IPS-15b (cell line): ENCODE results near the gene TMOD4.
A peak's percentile ranks its signal among the peaks of the same experiment; 100 is the strongest.

ENCODE experiments used
- H3K27me3 ChIP-seq: one replicate; pipeline ENCODE4 v1.6.1; 2013; ENCODE audit warnings: low read length; ENCODE audit not compliant: control insufficient read depth, insufficient read depth
- H3K36me3 ChIP-seq: one replicate; pipeline ENCODE4 v1.6.1; 2013; ENCODE audit warnings: low read length; ENCODE audit not compliant: control insufficient read depth, insufficient read depth
- H3K4me1 ChIP-seq: one replicate; pipeline ENCODE4 v1.6.1; 2013; ENCODE audit warnings: mild to moderate bottlenecking, low read length; ENCODE audit not compliant: control insufficient read depth, insufficient read depth
- H3K4me3 ChIP-seq: one replicate; pipeline ENCODE4 v1.5.1; 2013; ENCODE audit warnings: low read depth, low read length
- H3K9ac ChIP-seq: one replicate; pipeline ENCODE4 v1.6.1; 2013; ENCODE audit warnings: low read depth, mild to moderate bottlenecking, low read length
- H3K9me3 ChIP-seq: one replicate; pipeline ENCODE4 v1.6.1; 2013; ENCODE audit warnings: mild to moderate bottlenecking, low read length; ENCODE audit not compliant: control insufficient read depth, insufficient read depth

TMOD4 gene

GRCh38 chr1:151146412-151147131 lies 29.2 kb downstream of the TMOD4 start, which contains the start of gene SEMA6C:
TSS of gene SEMA6C (minus strand) at chr1:151146631. CDS start at chr1:151142621, 4,010 bp downstream.
- H3K9me3 ChIP-seq, result no peaks in the 10 kb centered on the region
- peak within 1 kb of the TSS; percentile 47 for H3K9ac ChIP-seq
- peak within 1 kb of the TSS; percentile 83 for H3K4me3 ChIP-seq
- no peaks in the 10 kb centered on the region for H3K36me3 ChIP-seq
- peaks cover 25% of the 10 kb centered on the region for H3K4me1 ChIP-seq
- H3K27me3 ChIP-seq, result peaks cover 19% of the 10 kb centered on the region

GRCh38 chr1:151146072-151146411 lies 29.7 kb downstream of the TMOD4 start:
- peak overlapping the region; percentile 47 for H3K9ac ChIP-seq

GRCh38 chr1:151145304-151146071 lies 30.3 kb downstream of the TMOD4 start:
- Histone ChIP-seq H3K36me3 (no peaks in the 10 kb centered on the region), H3K9me3 (no peaks in the 10 kb centered on the region), H3K4me1 (peaks cover 25% of the 10 kb centered on the region), H3K9ac (peak overlapping the region; percentile 54), H3K27me3 (peaks cover 19% of the 10 kb centered on the region), H3K4me3 (peak overlapping the region; percentile 83)

More at GRCh38 chr1:151146072-151146411, 29.7 kb downstream of the TMOD4 start:
- Histone ChIP-seq H3K4me1 (peaks cover 25% of the 10 kb centered on the region), H3K27me3 (peaks cover 19% of the 10 kb centered on the region), H3K9me3 (no peaks in the 10 kb centered on the region), H3K4me3 (peak overlapping the region; percentile 83), H3K36me3 (no peaks in the 10 kb centered on the region)

- peaks cover 25% of the 10 kb centered on the region for H3K4me1 ChIP-seq
- peaks cover 19% of the 10 kb centered on the region for H3K27me3 ChIP-seq
- no peaks in the 10 kb centered on the region for H3K9me3 ChIP-seq
- peak overlapping the region; percentile 54 for H3K9ac ChIP-seq
- no peaks in the 10 kb centered on the region for H3K36me3 ChIP-seq
- H3K4me3 ChIP-seq, result peak overlapping the region; percentile 83
Observed at GRCh38 chr1:151144474-151145303, 31.1 kb downstream of the TMOD4 start.

- Histone ChIP-seq H3K4me1 (peaks cover 25% of the 10 kb centered on the region), H3K4me3 (peak overlapping the region; percentile 83), H3K9ac (peak overlapping the region; percentile 37), H3K9me3 (no peaks in the 10 kb centered on the region), H3K27me3 (peaks cover 19% of the 10 kb centered on the region), H3K36me3 (peaks cover 4% of the 10 kb centered on the region)
Observed at GRCh38 chr1:151143986-151144385, 31.8 kb downstream of the TMOD4 start.

- Histone ChIP-seq H3K27me3 (peaks cover 18% of the 10 kb centered on the region), H3K9ac (no peak overlapping the region), H3K4me3 (no peak overlapping the region), H3K36me3 (peaks cover 4% of the 10 kb centered on the region), H3K9me3 (no peaks in the 10 kb centered on the region), H3K4me1 (peaks cover 25% of the 10 kb centered on the region)
Observed at GRCh38 chr1:151143057-151143435, 32.7 kb downstream of the TMOD4 start.

GRCh38 chr1:151142411-151143056 lies 33.2 kb downstream of the TMOD4 start:
- H3K36me3 ChIP-seq, result peaks cover 4% of the 10 kb centered on the region
- H3K27me3 ChIP-seq, result peaks cover 12% of the 10 kb centered on the region
- H3K4me3 ChIP-seq, result no peak overlapping the region
- peaks cover 25% of the 10 kb centered on the region for H3K4me1 ChIP-seq
- no peak overlapping the region for H3K9ac ChIP-seq
- no peaks in the 10 kb centered on the region for H3K9me3 ChIP-seq

- Histone ChIP-seq H3K9me3 (no peaks in the 10 kb centered on the region), H3K4me3 (no peak overlapping the region), H3K36me3 (peaks cover 14% of the 10 kb centered on the region), H3K4me1 (no peaks in the 10 kb centered on the region), H3K9ac (no peak overlapping the region), H3K27me3 (peaks cover 6% of the 10 kb centered on the region)
Observed at GRCh38 chr1:151137789-151138188, 38.0 kb downstream of the TMOD4 start.

- Histone ChIP-seq H3K27me3 (peaks cover 6% of the 10 kb centered on the region), H3K4me3 (no peak overlapping the region), H3K9ac (no peak overlapping the region), H3K36me3 (peaks cover 14% of the 10 kb centered on the region), H3K4me1 (no peaks in the 10 kb centered on the region), H3K9me3 (no peaks in the 10 kb centered on the region)
Observed at GRCh38 chr1:151135433-151136385, 40.1 kb downstream of the TMOD4 start.

GRCh38 chr1:151134991-151135390 lies 40.8 kb downstream of the TMOD4 start:
- no peaks in the 10 kb centered on the region for H3K4me1 ChIP-seq
- H3K9me3 ChIP-seq, result no peaks in the 10 kb centered on the region
- H3K4me3 ChIP-seq, result no peak overlapping the region
- peaks cover 6% of the 10 kb centered on the region for H3K27me3 ChIP-seq
- peaks cover 14% of the 10 kb centered on the region for H3K36me3 ChIP-seq
- no peak overlapping the region for H3K9ac ChIP-seq
